PC-9 (cell line): ENCODE measurements around the gene NUP54. TPM values are rescaled to one million over a fixed set of nuclear protein-coding genes. Genes with fewer than 3 reads are reported as not detected.
A peak's percentile ranks its signal among the peaks of the same experiment; 100 is the strongest.

ENCODE experiments used
- Bru-seq: library from RNA; stranded (reverse); fragments of 400-500 nt; gene quantifications from one replicate; lab custom pipeline; 2021; lab: Mats Ljungman, UMichigan
- BruChase-seq, 2 experiments: library from RNA; stranded (reverse); fragments of 400-500 nt; gene quantifications; one replicate each; lab custom pipeline; 2021; lab: Mats Ljungman, UMichigan
- BruUV-seq: library from RNA; stranded (reverse); fragments of 400-500 nt; replicated peaks from 2 replicates; lab custom pipeline; 2021; lab: Mats Ljungman, UMichigan
- CTCF ChIA-PET: fragments of 300-600 bp; sonication (Branson Sonifier 250); formaldehyde crosslinking; loops from one replicate; lab custom pipeline; 2022; ENCODE audit warnings: antibody characterized with exemption; lab: Charles Lee
- POLR2A ChIA-PET: fragments of 300-600 bp; sonication (Branson Sonifier 250); formaldehyde crosslinking; loops from one replicate; lab custom pipeline; 2022; ENCODE audit warnings: antibody characterized with exemption; ENCODE audit not compliant: unreplicated experiment; lab: Charles Lee
- DNase-seq, 2 experiments: peaks; one replicate each; pipeline versions ENCODE4 v3.0.0 to v3.0.0-alpha.2; 2015 to 2022; ENCODE audit warnings: mixed read lengths in 1 of 2
- H2AFZ ChIP-seq: fragments of 200-600 bp; sonication (generic); 2 replicates; pipeline ENCODE4 v1.8.1; 2017; ENCODE audit warnings: antibody characterized with exemption
- H3F3A ChIP-seq: fragments of 200-600 bp; sonication (generic); 2 replicates; pipeline ENCODE4 v1.8.1; 2017; ENCODE audit warnings: antibody characterized with exemption, mild to moderate bottlenecking, low read depth; ENCODE audit not compliant: insufficient read depth
- H3K27ac ChIP-seq: fragments of 200-600 bp; sonication (generic); 2 replicates; pipeline ENCODE4 v1.6.1; 2016; ENCODE audit warnings: mixed run types
- H3K27me3 ChIP-seq: fragments of 200-600 bp; sonication (generic); 2 replicates; pipeline ENCODE4 v1.6.1; 2016; ENCODE audit warnings: low read depth, mixed run types; ENCODE audit not compliant: insufficient read depth
- H3K36me3 ChIP-seq: fragments of 200-600 bp; sonication (generic); 2 replicates; pipeline ENCODE4 v1.6.1; 2016; ENCODE audit warnings: low read depth, mixed run types
- H3K4me1 ChIP-seq: fragments of 200-600 bp; sonication (generic); replicated peaks from 2 replicates; pipeline ENCODE4 v1.6.1; 2016; ENCODE audit warnings: mixed run types; ENCODE audit not compliant: insufficient read depth
- H3K4me2 ChIP-seq: fragments of 200-600 bp; sonication (generic); 2 replicates; pipeline ENCODE4 v1.6.1; 2017; ENCODE audit warnings: mixed run types
- H3K4me3 ChIP-seq: fragments of 200-600 bp; sonication (generic); 2 replicates; pipeline ENCODE4 v1.6.1; 2016; ENCODE audit warnings: mixed run types
- H3K79me2 ChIP-seq: fragments of 200-600 bp; sonication (generic); 2 replicates; pipeline ENCODE4 v1.6.1; 2017; ENCODE audit warnings: low read depth, mixed run types
- H3K9me2 ChIP-seq: fragments of 200-600 bp; sonication (generic); 2 replicates; pipeline ENCODE4 v1.8.1; 2017; ENCODE audit warnings: mild to moderate bottlenecking; ENCODE audit not compliant: insufficient read depth
- H3K9me3 ChIP-seq: fragments of 200-600 bp; sonication (generic); 2 replicates; pipeline ENCODE4 v1.8.1; 2016; ENCODE audit warnings: low read depth; ENCODE audit not compliant: insufficient read depth
- H4K20me1 ChIP-seq: fragments of 200-600 bp; sonication (generic); 2 replicates; pipeline ENCODE4 v1.8.1; 2017; ENCODE audit not compliant: insufficient read depth
- CTCF ChIP-seq: fragments of 200-600 bp; sonication (generic); conservative IDR thresholded peaks from 2 replicates; pipeline ENCODE4 v1.6.1; 2017; ENCODE audit warnings: mixed run types, antibody characterized with exemption, mild to moderate bottlenecking, moderate library complexity
- EZH2 ChIP-seq: fragments of 200-600 bp; sonication (generic); IDR thresholded peaks from 2 replicates; pipeline ENCODE4 v1.8.0; 2017; ENCODE audit warnings: antibody characterized with exemption, low read depth
- intact Hi-C: fragments of 100-400 bp; cut with micrococcal nuclease; formaldehyde crosslinking; loops from one replicate; pipeline ENCODE4 v1.10.0; 2022; ENCODE audit not compliant: unreplicated experiment
- long read RNA-seq: library from polyadenylated mRNA; stranded (forward); transcript quantifications from one replicate; pipeline ENCODE4 v2.0.0, GENCODE V29; 2022
- total RNA-seq: library from RNA; stranded (reverse); gene quantifications from 2 replicates; pipeline ENCODE4 v1.2.3, GENCODE V29; 2021

NUP54 gene
- total RNA-seq (28.4 and 30.9 TPM in 2 replicates), Bru-seq, nascent RNA (percentile 90 among the genes with signal in this experiment), BruChase-seq, experiment 1, labeled RNA remaining after a 2-hour chase (percentile 85 among the genes with signal in this experiment), BruChase-seq, experiment 2, labeled RNA remaining after a 6-hour chase (percentile 83 among the genes with signal in this experiment)
- long read RNA-seq, transcript NUP54-201 (12 exons, 2,367 nt) = major isoform, 37 of 48 reads
- long read RNA-seq, partial matches to known transcripts = 2 of 48 reads
- long read RNA-seq, other reads (novel, unspliced or antisense) = 8 of 48 reads

GRCh38 chr4:76148142-76148865 is at the start of gene NUP54:
Gene NUP54 (minus strand): TSS chr4:76148397. CDS start chr4:76148374, 23 bp downstream.
- H3F3A ChIP-seq = no peaks in the 10 kb centered on the region
- TF ChIP-seq EZH2 (no peak), CTCF (no peak)
- peaks cover 20% of the 10 kb centered on the region for H4K20me1 ChIP-seq
- ChIA-PET CTCF (interaction anchor here (0.6 kb wide), 1 partner anchor 227 kb away, joined by 3 read pairs; no protein-coding TSS in a partner anchor), POLR2A (interaction anchor here (0.5 to 0.8 kb wide), 4 partner anchors 27 to 1753 kb away, joined by 4 to 9 read pairs (median 6); no protein-coding TSS in a partner anchor)
- BruUV-seq = no TSS peak
- DNase-seq = peak; percentile 84 to 87
- H3K9me3 ChIP-seq = no peaks in the 10 kb centered on the region
- H3K36me3 ChIP-seq = no peaks in the 10 kb centered on the region
- peak within 1 kb of the TSS; percentile 94 for H2AFZ ChIP-seq
- no peaks in the 10 kb centered on the region for H3K27me3 ChIP-seq
- H3K9me2 ChIP-seq = no peaks in the 10 kb centered on the region
- peaks cover 20% of the 10 kb centered on the region for H3K4me1 ChIP-seq
- H3K4me2 ChIP-seq = peak within 1 kb of the TSS; percentile 96
- intact Hi-C loops = no loop called here
- peak within 1 kb of the TSS; percentile 73 for H3K27ac ChIP-seq
- peaks cover 55% of the 10 kb centered on the region for H3K79me2 ChIP-seq
- H3K4me3 ChIP-seq = peak within 1 kb of the TSS; percentile 94

- no peaks in the 10 kb centered on the region for H3K27me3 ChIP-seq
- H2AFZ ChIP-seq = no peak overlapping the region
- H3F3A ChIP-seq = peaks cover 22% of the 10 kb centered on the region
- no peak overlapping the region for H3K4me2 ChIP-seq
- no TSS peak for BruUV-seq
- peaks cover 46% of the 10 kb centered on the region for H3K79me2 ChIP-seq
- H3K9me3 ChIP-seq = no peaks in the 10 kb centered on the region
- no peak for DNase-seq
- no peak overlapping the region for H3K27ac ChIP-seq
- intact Hi-C loops = no loop called here
- ChIA-PET POLR2A (no interaction called here), CTCF (no interaction called here)
- peaks cover 15% of the 10 kb centered on the region for H3K36me3 ChIP-seq
- peaks cover 43% of the 10 kb centered on the region for H3K4me1 ChIP-seq
- no peaks in the 10 kb centered on the region for H4K20me1 ChIP-seq
- no peaks in the 10 kb centered on the region for H3K9me2 ChIP-seq
- no peak overlapping the region for H3K4me3 ChIP-seq
- no peak for TF ChIP-seq EZH2
- no peak for TF ChIP-seq CTCF
These were observed 49.0 kb upstream of the NUP54 start for GRCh38 chr4:76197031-76197743.

GRCh38 chr4:76196376-76196775 is 48.2 kb upstream of the NUP54 start:
- intact Hi-C loops = no loop called here
- Histone ChIP-seq H4K20me1 (no peaks in the 10 kb centered on the region), H3K36me3 (peaks cover 18% of the 10 kb centered on the region), H3K79me2 (peaks cover 40% of the 10 kb centered on the region), H3K27me3 (no peaks in the 10 kb centered on the region), H3K9me2 (no peaks in the 10 kb centered on the region), H3K9me3 (no peaks in the 10 kb centered on the region), H3K4me2 (no peak overlapping the region), H3F3A (peaks cover 22% of the 10 kb centered on the region), H2AFZ (no peak overlapping the region), H3K4me1 (peaks cover 41% of the 10 kb centered on the region), H3K27ac (peak overlapping the region; percentile 99), H3K4me3 (no peak overlapping the region)
- POLR2A ChIA-PET = no interaction called here
- BruUV-seq = no TSS peak
- DNase-seq = no peak
- CTCF ChIA-PET = no interaction called here
- TF ChIP-seq CTCF (no peak), EZH2 (no peak)
